ENCODE measurements around the gene PAX2.

GRCh38 chr10:100802196-100802595 lies 56.8 kb downstream of the PAX2 start:
- TF ChIP-seq ZNF565 (CRISPR knock-in tag; conservative IDR thresholded peaks at IDR 0.05; ENCODE audit: low read depth) (no peak), BACH2 (CRISPR knock-in tag; IDR thresholded peaks at IDR 0.05; ENCODE audit: borderline replicate concordance) (no peak), OSR1 (CRISPR knock-in tag; IDR thresholded peaks at IDR 0.05) (no peak), ZFP30 (CRISPR knock-in tag; IDR thresholded peaks at IDR 0.05) (no peak), ISL1 (CRISPR knock-in tag; IDR thresholded peaks at IDR 0.05) (no peak), ARNTL (CRISPR knock-in tag; IDR thresholded peaks at IDR 0.05; ENCODE audit: borderline replicate concordance, low read depth) (no peak), ZNF70 (CRISPR knock-in tag; IDR thresholded peaks at IDR 0.05) (no peak)
- TF ChIP-seq, protein P1, sequence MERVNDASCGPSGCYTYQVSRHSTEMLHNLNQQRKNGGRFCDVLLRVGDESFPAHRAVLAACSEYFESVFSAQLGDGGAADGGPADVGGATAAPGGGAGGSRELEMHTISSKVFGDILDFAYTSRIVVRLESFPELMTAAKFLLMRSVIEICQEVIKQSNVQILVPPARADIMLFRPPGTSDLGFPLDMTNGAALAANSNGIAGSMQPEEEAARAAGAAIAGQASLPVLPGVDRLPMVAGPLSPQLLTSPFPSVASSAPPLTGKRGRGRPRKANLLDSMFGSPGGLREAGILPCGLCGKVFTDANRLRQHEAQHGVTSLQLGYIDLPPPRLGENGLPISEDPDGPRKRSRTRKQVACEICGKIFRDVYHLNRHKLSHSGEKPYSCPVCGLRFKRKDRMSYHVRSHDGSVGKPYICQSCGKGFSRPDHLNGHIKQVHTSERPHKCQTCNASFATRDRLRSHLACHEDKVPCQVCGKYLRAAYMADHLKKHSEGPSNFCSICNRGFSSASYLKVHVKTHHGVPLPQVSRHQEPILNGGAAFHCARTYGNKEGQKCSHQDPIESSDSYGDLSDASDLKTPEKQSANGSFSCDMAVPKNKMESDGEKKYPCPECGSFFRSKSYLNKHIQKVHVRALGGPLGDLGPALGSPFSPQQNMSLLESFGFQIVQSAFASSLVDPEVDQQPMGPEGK (CRISPR knock-in tag; IDR thresholded peaks at IDR 0.05; ENCODE audit: borderline replicate concordance) = no peak

All from SK-N-SH treated with all-trans-retinoic acid at 6 μM for 48 hours (cell line).